ENCODE measurements around the gene DDX54. TPM values are rescaled to one million over a fixed set of nuclear protein-coding genes. Genes with fewer than 3 reads are reported as not detected.

Gene DDX54
- total RNA-seq, 1 experiment from 2014 or later = 151 TPM

GRCh38 chr12:113113397-113113796 lies 71.9 kb downstream of the DDX54 start:
- no peaks in the 10 kb centered on the region; the same call in none of the 2 replicates for H3K4me1 Mint-ChIP-seq
- ATAC-seq = no peak
- no peak overlapping the region for H3K4me3 Mint-ChIP-seq
- TF ChIP-seq ELF4 (CRISPR knock-in tag; IDR thresholded peaks at IDR 0.05; ENCODE audit: low read depth) (no peak), MXD4 (CRISPR knock-in tag; IDR thresholded peaks at IDR 0.05; ENCODE audit: borderline replicate concordance) (no peak), E2F5 (CRISPR knock-in tag; IDR thresholded peaks at IDR 0.05) (no peak), ZNF532 (CRISPR knock-in tag; IDR thresholded peaks at IDR 0.05; ENCODE audit: borderline replicate concordance) (no peak), NR3C1 (CRISPR knock-in tag; conservative IDR thresholded peaks at IDR 0.05; ENCODE audit: low read depth) (no peak), HMGA2 (CRISPR knock-in tag; IDR thresholded peaks at IDR 0.05) (no peak), IRF2 (CRISPR knock-in tag; IDR thresholded peaks at IDR 0.05; ENCODE audit: borderline replicate concordance, low read depth) (no peak), ZNF317 (CRISPR knock-in tag; IDR thresholded peaks at IDR 0.05; ENCODE audit: borderline replicate concordance, low read depth) (no peak), PRRX2 (CRISPR knock-in tag; IDR thresholded peaks at IDR 0.05) (no peak), RORB (CRISPR knock-in tag; IDR thresholded peaks at IDR 0.05) (no peak), MYBL2 (CRISPR knock-in tag; IDR thresholded peaks at IDR 0.05) (no peak)
- TF ChIP-seq, protein P1, sequence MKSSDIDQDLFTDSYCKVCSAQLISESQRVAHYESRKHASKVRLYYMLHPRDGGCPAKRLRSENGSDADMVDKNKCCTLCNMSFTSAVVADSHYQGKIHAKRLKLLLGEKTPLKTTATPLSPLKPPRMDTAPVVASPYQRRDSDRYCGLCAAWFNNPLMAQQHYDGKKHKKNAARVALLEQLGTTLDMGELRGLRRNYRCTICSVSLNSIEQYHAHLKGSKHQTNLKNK (CRISPR knock-in tag; IDR thresholded peaks at IDR 0.05) = no peak
- TF ChIP-seq, protein P2, sequence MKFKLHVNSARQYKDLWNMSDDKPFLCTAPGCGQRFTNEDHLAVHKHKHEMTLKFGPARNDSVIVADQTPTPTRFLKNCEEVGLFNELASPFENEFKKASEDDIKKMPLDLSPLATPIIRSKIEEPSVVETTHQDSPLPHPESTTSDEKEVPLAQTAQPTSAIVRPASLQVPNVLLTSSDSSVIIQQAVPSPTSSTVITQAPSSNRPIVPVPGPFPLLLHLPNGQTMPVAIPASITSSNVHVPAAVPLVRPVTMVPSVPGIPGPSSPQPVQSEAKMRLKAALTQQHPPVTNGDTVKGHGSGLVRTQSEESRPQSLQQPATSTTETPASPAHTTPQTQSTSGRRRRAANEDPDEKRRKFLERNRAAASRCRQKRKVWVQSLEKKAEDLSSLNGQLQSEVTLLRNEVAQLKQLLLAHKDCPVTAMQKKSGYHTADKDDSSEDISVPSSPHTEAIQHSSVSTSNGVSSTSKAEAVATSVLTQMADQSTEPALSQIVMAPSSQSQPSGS (CRISPR knock-in tag; IDR thresholded peaks at IDR 0.05; ENCODE audit: borderline replicate concordance, low read depth) = no peak
- TF ChIP-seq, protein P3, sequence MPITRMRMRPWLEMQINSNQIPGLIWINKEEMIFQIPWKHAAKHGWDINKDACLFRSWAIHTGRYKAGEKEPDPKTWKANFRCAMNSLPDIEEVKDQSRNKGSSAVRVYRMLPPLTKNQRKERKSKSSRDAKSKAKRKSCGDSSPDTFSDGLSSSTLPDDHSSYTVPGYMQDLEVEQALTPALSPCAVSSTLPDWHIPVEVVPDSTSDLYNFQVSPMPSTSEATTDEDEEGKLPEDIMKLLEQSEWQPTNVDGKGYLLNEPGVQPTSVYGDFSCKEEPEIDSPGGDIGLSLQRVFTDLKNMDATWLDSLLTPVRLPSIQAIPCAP (CRISPR knock-in tag; IDR thresholded peaks at IDR 0.05) = no peak
- DNase-seq (ENCODE audit: low spot score) = no peak
- no peaks in the 10 kb centered on the region for H3K9me3 Mint-ChIP-seq
- POLR2A ChIA-PET = interaction anchor here (1.3 kb wide), 1 partner anchor 61 kb away, joined by 5 read pairs; no protein-coding TSS in a partner anchor
- H3K27me3 Mint-ChIP-seq (ENCODE audit: low read depth) = no peaks in the 10 kb centered on the region; the same call in 1 of the 2 replicates
- H3K36me3 Mint-ChIP-seq = no peaks in the 10 kb centered on the region
- CTCF ChIA-PET = no interaction called here
- no peak overlapping the region for H3K27ac Mint-ChIP-seq

- ATAC-seq (peak; percentile 33), DNase-seq (ENCODE audit: low spot score) (no peak)
- CTCF ChIA-PET = interaction anchor here (0.9 to 2.0 kb wide), 4 partner anchors 41 to 119 kb away, joined by 4 to 6 read pairs (median 5); no protein-coding TSS in a partner anchor
- H3K27ac Mint-ChIP-seq = no peak overlapping the region
- no peaks in the 10 kb centered on the region; the same call in none of the 2 replicates for H3K4me1 Mint-ChIP-seq
- no peaks in the 10 kb centered on the region; the same call in 1 of the 2 replicates for H3K27me3 Mint-ChIP-seq (ENCODE audit: low read depth)
- H3K9me3 Mint-ChIP-seq = no peaks in the 10 kb centered on the region
- POLR2A ChIA-PET = interaction anchor here (1.2 kb wide), 1 partner anchor 8 kb away, joined by 3 read pairs; no protein-coding TSS in a partner anchor
- no peaks in the 10 kb centered on the region for H3K36me3 Mint-ChIP-seq
- H3K4me3 Mint-ChIP-seq = no peak overlapping the region
- no peak for TF ChIP-seq CREB1 (CRISPR knock-in tag; IDR thresholded peaks at IDR 0.05)
- no peak for TF ChIP-seq NR3C1 (CRISPR knock-in tag; conservative IDR thresholded peaks at IDR 0.05; ENCODE audit: low read depth)
- TF ChIP-seq NR1H2 (CRISPR knock-in tag; IDR thresholded peaks at IDR 0.05) = no peak
- TF ChIP-seq ZNF671 (CRISPR knock-in tag; IDR thresholded peaks at IDR 0.05) = no peak
- TF ChIP-seq, protein P4, sequence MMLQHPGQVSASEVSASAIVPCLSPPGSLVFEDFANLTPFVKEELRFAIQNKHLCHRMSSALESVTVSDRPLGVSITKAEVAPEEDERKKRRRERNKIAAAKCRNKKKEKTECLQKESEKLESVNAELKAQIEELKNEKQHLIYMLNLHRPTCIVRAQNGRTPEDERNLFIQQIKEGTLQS (CRISPR knock-in tag; conservative IDR thresholded peaks at IDR 0.05) = no peak
- no peak for TF ChIP-seq NFYB (CRISPR knock-in tag; conservative IDR thresholded peaks at IDR 0.05; ENCODE audit: low read depth)
- TF ChIP-seq, protein P2 (CRISPR knock-in tag; IDR thresholded peaks at IDR 0.05; ENCODE audit: borderline replicate concordance, low read depth) = no peak
- no peak for TF ChIP-seq ZNF121 (CRISPR knock-in tag; IDR thresholded peaks at IDR 0.05)
- TF ChIP-seq JUN (CRISPR knock-in tag; IDR thresholded peaks at IDR 0.05) = no peak
- no peak for TF ChIP-seq GABPB1 (CRISPR knock-in tag; IDR thresholded peaks at IDR 0.05)
- TF ChIP-seq, protein P1 (CRISPR knock-in tag; IDR thresholded peaks at IDR 0.05) = no peak
- TF ChIP-seq TEAD1 (CRISPR knock-in tag; IDR thresholded peaks at IDR 0.05) = no peak
Observed at GRCh38 chr12:113112043-113112899, 73.0 kb downstream of the DDX54 start.

Measured in WTC11 (cell line).